NB4 (cell line): ENCODE data around the gene DPP10.
"Not testable (repeated sequence)": the region's sequence is repeated elsewhere in the genome, so short reads cannot be mapped to it uniquely, and the experiment has no call there.

Experiments
- DNase-seq: peaks from one replicate; pipeline ENCODE4 v3.0.0; 2010; ENCODE audit warnings: low read depth
- H3K4me3 ChIP-seq: one replicate; pipeline ENCODE4 v1.5.1; 2011; ENCODE audit warnings: mild to moderate bottlenecking, low read depth, low read length, moderate library complexity
- MYC ChIP-seq: IDR thresholded peaks from 2 replicates; pipeline ENCODE4 v1.6.1; 2011; ENCODE audit warnings: low read depth, low read length
- POLR2A ChIP-seq: IDR thresholded peaks from 2 replicates; pipeline ENCODE4 v1.6.1; 2011; ENCODE audit warnings: mild to moderate bottlenecking; ENCODE audit not compliant: insufficient read length; ENCODE audit errors: extremely low read depth
- TF ChIP-seq, protein P1 (sequence below): IDR thresholded peaks from one replicate; pipeline ENCODE4 v1.5.1; 2012; ENCODE audit warnings: low read depth, low read length
- TF ChIP-seq, protein P2 (sequence below): IDR thresholded peaks from 2 replicates; pipeline ENCODE4 v1.6.1; 2011; ENCODE audit warnings: low read depth, low read length

Gene DPP10

DNA sequence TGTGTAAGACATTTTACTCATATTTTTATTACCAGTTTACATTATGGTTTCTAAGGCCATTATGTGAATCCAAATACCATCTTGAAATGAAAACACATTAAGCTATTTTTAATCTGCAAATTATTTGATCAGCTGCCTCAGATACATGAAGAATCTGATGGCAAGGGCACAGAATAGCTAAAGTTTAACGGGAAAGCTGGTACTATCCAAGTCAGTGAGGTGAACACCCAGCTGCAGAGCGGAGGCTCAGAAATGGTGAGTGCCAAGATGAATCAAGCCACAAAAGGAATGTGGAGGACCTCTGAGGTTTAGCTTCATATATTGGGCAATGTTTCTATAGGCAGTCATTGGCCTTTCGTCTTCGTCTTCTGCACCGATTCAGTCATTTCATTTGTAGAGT, 75.1 kb downstream of the DPP10 start:
- TF ChIP-seq MYC = no peak
- no peak for TF ChIP-seq POLR2A
- TF ChIP-seq, protein P1, sequence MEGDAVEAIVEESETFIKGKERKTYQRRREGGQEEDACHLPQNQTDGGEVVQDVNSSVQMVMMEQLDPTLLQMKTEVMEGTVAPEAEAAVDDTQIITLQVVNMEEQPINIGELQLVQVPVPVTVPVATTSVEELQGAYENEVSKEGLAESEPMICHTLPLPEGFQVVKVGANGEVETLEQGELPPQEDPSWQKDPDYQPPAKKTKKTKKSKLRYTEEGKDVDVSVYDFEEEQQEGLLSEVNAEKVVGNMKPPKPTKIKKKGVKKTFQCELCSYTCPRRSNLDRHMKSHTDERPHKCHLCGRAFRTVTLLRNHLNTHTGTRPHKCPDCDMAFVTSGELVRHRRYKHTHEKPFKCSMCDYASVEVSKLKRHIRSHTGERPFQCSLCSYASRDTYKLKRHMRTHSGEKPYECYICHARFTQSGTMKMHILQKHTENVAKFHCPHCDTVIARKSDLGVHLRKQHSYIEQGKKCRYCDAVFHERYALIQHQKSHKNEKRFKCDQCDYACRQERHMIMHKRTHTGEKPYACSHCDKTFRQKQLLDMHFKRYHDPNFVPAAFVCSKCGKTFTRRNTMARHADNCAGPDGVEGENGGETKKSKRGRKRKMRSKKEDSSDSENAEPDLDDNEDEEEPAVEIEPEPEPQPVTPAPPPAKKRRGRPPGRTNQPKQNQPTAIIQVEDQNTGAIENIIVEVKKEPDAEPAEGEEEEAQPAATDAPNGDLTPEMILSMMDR = no peak
- no peak overlapping the region for H3K4me3 ChIP-seq
- no peak for DNase-seq

DNA sequence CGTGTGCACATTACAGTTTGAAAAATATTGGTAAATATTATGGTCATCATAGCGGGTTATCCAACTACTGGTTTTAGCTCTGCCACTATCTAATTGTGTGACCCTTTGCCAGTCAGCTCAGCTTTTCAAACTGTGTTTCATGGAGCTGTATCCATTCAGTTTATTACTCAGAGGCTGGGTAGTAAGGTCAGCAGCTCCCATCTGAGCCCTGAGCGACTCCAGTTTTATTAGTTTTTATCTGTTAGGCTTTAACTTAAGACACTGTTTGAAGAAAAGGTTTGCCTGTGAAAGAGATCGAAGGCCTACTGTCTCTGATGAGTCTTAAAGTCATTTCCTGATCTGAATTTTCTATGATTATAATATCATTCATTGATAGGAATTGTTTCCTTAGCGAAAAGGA, 76.3 kb downstream of the DPP10 start:
- TF ChIP-seq POLR2A (no peak), MYC (no peak)
- TF ChIP-seq, protein P1 = no peak
- TF ChIP-seq, protein P2, sequence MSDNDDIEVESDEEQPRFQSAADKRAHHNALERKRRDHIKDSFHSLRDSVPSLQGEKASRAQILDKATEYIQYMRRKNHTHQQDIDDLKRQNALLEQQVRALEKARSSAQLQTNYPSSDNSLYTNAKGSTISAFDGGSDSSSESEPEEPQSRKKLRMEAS = no peak
- no peak overlapping the region for H3K4me3 ChIP-seq
- DNase-seq = no peak

DNA sequence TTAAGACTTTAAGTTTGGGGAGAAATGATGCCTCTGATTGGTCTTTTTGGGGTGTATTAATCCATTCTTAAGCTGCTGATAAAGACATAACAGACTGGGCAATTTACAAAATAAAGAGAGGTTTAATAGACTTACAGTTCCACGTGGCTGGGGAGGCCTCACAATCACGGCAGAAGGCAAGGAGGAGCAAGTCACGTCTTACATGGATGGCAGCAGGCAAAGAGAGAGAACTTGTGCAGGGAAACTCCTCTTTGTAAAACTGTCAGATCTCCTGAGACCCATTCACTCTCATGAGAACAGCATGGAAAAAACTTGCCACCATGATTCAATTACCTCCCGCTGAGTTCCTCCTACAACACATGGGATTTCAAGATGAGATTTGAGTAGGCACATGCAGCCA, 80.2 kb downstream of the DPP10 start:
- DNase-seq, H3K4me3 ChIP-seq: not testable (repeated sequence)

DNA sequence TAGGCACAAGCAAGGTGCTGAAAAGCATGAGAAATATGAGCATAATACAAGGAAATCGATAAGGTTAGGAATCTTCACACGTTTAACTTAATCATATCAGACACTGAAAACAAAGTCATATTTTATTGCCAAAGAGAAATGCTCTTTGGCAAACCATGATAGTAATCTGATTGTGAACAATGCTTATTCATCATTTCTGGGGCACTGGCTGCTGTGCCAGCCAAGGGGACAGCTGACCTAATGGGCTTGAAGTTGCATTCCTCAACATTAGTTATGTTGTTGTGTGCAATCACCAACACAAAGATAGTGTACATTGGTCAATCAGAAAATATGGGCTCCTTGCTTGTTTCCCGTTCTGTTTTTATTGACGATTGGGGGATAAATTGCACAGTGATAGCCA, 83.5 kb downstream of the DPP10 start:
- H3K4me3 ChIP-seq = no peak overlapping the region

DNA sequence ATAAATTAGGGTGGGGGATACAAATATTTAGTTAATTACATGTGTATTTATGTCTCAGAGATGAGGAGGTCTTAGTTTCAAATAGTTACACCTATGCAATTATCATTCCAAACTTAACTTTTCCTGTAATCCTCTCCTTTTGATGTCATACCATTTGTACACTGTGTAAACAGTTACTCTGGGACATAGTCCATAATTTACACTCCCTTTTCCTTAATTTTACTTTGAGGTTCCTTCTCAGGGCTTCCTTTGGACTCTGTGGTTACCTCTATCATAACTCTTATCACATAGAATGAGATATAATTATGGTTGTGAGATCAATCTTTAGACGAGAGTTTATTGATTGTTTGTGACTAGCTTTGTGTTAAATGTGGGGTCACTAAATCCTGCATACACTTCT, 84.4 kb downstream of the DPP10 start:
- H3K4me3 ChIP-seq = no peak overlapping the region
- DNase-seq = no peak
- TF ChIP-seq, protein P2 = no peak
- TF ChIP-seq POLR2A (no peak), MYC (no peak)
- TF ChIP-seq, protein P1 = no peak

More for the DNA sequence above, 83.5 kb downstream of the DPP10 start:
- DNase-seq = no peak
- TF ChIP-seq MYC (no peak), POLR2A (no peak)
- TF ChIP-seq, protein P1 = no peak
- TF ChIP-seq, protein P2 = no peak

DNA sequence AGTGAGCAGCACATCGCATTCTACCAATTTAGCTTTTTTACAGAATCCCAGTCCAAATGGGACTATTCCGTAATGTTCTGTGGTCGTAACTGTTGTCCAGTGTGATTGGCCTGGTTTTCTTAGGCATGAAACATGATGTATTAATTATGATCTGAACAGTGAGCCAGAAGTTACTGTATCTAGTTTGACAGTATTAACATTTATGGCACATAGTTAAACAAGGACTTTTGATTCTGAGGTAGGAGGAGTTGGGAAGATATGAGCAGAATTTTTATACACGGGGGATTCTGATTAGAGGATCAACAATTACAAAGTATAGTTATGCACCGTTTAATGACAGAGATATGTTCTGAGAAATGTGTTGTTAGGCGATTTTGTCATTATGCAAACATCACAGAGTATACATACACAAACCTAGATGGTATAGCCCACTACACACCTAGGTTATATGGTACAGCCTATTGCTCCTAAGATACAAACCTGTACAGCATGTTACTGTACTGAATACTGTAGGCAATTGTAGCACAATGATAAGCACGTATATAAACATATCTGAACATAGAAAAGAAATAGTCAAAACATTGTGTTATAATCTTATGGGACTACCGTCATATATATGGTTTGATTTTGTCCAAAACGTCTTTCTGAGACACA, 85.0 kb downstream of the DPP10 start:
- DNase-seq = no peak
- H3K4me3 ChIP-seq = no peak overlapping the region
- no peak for TF ChIP-seq POLR2A
- no peak for TF ChIP-seq MYC
- TF ChIP-seq, protein P1 = no peak
- TF ChIP-seq, protein P2 = no peak
